Endothelial cell (in vitro differentiated cells): Measurements from ENCODE around the gene ANKH. TPM values are rescaled to one million over a fixed set of nuclear protein-coding genes. Genes with fewer than 3 reads are reported as not detected.

Experiments used
- DNase-seq: peaks from one replicate; pipeline ENCODE4 v3.0.0; 2021; ENCODE audit warnings: low spot score
- H3K27ac Mint-ChIP-seq: one replicate; pipeline ENCODE4 v1.8.0; 2021; ENCODE audit warnings: mixed read lengths, inconsistent platforms; ENCODE audit not compliant: unreplicated experiment
- H3K27me3 Mint-ChIP-seq: one replicate; pipeline ENCODE4 v1.8.0; 2021; ENCODE audit warnings: mild to moderate bottlenecking, moderate library complexity, mixed read lengths, inconsistent platforms; ENCODE audit not compliant: unreplicated experiment
- H3K36me3 Mint-ChIP-seq: one replicate; pipeline ENCODE4 v1.8.0; 2021; ENCODE audit warnings: mild to moderate bottlenecking, low read depth, mixed read lengths, inconsistent platforms; ENCODE audit not compliant: unreplicated experiment
- H3K4me1 Mint-ChIP-seq: one replicate; pipeline ENCODE4 v1.8.0; 2021; ENCODE audit warnings: mild to moderate bottlenecking, mixed read lengths, inconsistent platforms; ENCODE audit not compliant: unreplicated experiment
- H3K4me3 Mint-ChIP-seq: one replicate; pipeline ENCODE4 v1.8.0; 2021; ENCODE audit warnings: mild to moderate bottlenecking, mixed read lengths, inconsistent platforms; ENCODE audit not compliant: unreplicated experiment
- H3K9me3 Mint-ChIP-seq: one replicate; pipeline ENCODE4 v1.8.0; 2021; ENCODE audit warnings: mixed read lengths, inconsistent platforms; ENCODE audit not compliant: unreplicated experiment
- CTCF ChIP-seq: fragments of 200-600 bp; sonication (generic); IDR thresholded peaks from one replicate; pipeline ENCODE4 v1.5.0; 2021; ENCODE audit warnings: antibody characterized with exemption; ENCODE audit not compliant: unreplicated experiment
- total RNA-seq: library from RNA; stranded (reverse); fragmentation: NEBNext Ultra II Directional; extraction: Animal tissue kit (Norgen Biotek cat#: 25700); gene quantifications from one replicate; pipeline ENCODE4 v1.2.1, GENCODE V29; 2021; ENCODE audit not compliant: unreplicated experiment

ANKH gene
- total RNA-seq, 1 donor from 2014 or later: 61.8 TPM

GRCh38 chr5:14900693-14901461 is 29.3 kb upstream of the ANKH start:
- TF ChIP-seq CTCF: no peak
- H3K36me3 Mint-ChIP-seq: no peaks in the 10 kb centered on the region
- H3K4me1 Mint-ChIP-seq: peaks cover 41% of the 10 kb centered on the region
- H3K9me3 Mint-ChIP-seq: no peaks in the 10 kb centered on the region
- peaks cover 2% of the 10 kb centered on the region for H3K27me3 Mint-ChIP-seq
- DNase-seq: peak; percentile 12
- no peak overlapping the region for H3K4me3 Mint-ChIP-seq
- peak overlapping the region; percentile 87 for H3K27ac Mint-ChIP-seq

GRCh38 chr5:14896131-14896530 is 24.6 kb upstream of the ANKH start:
- Mint-ChIP-seq H3K27ac (no peak overlapping the region), H3K4me3 (no peak overlapping the region), H3K36me3 (no peaks in the 10 kb centered on the region), H3K27me3 (peaks cover 2% of the 10 kb centered on the region), H3K4me1 (peaks cover 15% of the 10 kb centered on the region), H3K9me3 (no peaks in the 10 kb centered on the region)
- no peak for DNase-seq
- no peak for TF ChIP-seq CTCF

- H3K36me3 Mint-ChIP-seq: no peaks in the 10 kb centered on the region
Observed at GRCh38 chr5:14895301-14895700, 23.7 kb upstream of the ANKH start.

GRCh38 chr5:14894748-14895147 is 23.2 kb upstream of the ANKH start:
- Mint-ChIP-seq H3K27me3 (peaks cover 2% of the 10 kb centered on the region), H3K27ac (no peak overlapping the region), H3K4me3 (no peak overlapping the region)

More at GRCh38 chr5:14895301-14895700, 23.7 kb upstream of the ANKH start:
- Mint-ChIP-seq H3K4me1 (peaks cover 10% of the 10 kb centered on the region), H3K9me3 (no peaks in the 10 kb centered on the region), H3K4me3 (no peak overlapping the region), H3K27ac (no peak overlapping the region), H3K27me3 (peaks cover 2% of the 10 kb centered on the region)
- TF ChIP-seq CTCF: no peak
- no peak for DNase-seq

More at GRCh38 chr5:14894748-14895147, 23.2 kb upstream of the ANKH start:
- Mint-ChIP-seq H3K4me1 (peaks cover 10% of the 10 kb centered on the region), H3K36me3 (no peaks in the 10 kb centered on the region), H3K9me3 (no peaks in the 10 kb centered on the region)
- no peak for DNase-seq
- no peak for TF ChIP-seq CTCF
